GM23338 (cell line): Measurements from ENCODE around the gene MBTPS2. TPM values are rescaled to one million over a fixed set of nuclear protein-coding genes. Genes with fewer than 3 reads are reported as not detected.

ENCODE experiments used
- ATAC-seq: fragments of 200-7000 bp; cut with Tn5 transposase; 3 replicates; pipeline ENCODE4 v1.9.1; 2020
- DNase-seq: peaks from one replicate; pipeline ENCODE4 v3.0.0-alpha.2; 2015; ENCODE audit warnings: low spot score
- H2AFZ ChIP-seq: fragments of 200-600 bp; sonication (generic); 2 replicates; pipeline ENCODE4 v1.8.0; 2016; ENCODE audit warnings: antibody characterized with exemption, mild to moderate bottlenecking, moderate library complexity
- H3F3A ChIP-seq: fragments of 200-600 bp; sonication (generic); replicated peaks from 2 replicates; pipeline ENCODE4 v1.8.0; 2017; ENCODE audit warnings: antibody characterized with exemption, mixed run types, low read depth
- H3K27ac ChIP-seq: fragments of 200-600 bp; sonication (generic); 2 replicates; pipeline ENCODE4 v1.6.1; 2016; ENCODE audit warnings: low read depth
- H3K27me3 ChIP-seq: fragments of 200-600 bp; sonication (generic); 2 replicates; pipeline ENCODE4 v1.8.0; 2016; ENCODE audit warnings: mild to moderate bottlenecking, mixed run types, moderate library complexity; ENCODE audit not compliant: insufficient read depth
- H3K36me3 ChIP-seq: fragments of 200-600 bp; sonication (generic); 2 replicates; pipeline ENCODE4 v1.8.0; 2016; ENCODE audit warnings: mild to moderate bottlenecking; ENCODE audit not compliant: insufficient read depth
- H3K4me1 ChIP-seq: fragments of 200-600 bp; sonication (generic); 2 replicates; pipeline ENCODE4 v1.8.0; 2016; ENCODE audit warnings: mild to moderate bottlenecking, moderate library complexity; ENCODE audit not compliant: insufficient read depth
- H3K4me2 ChIP-seq: fragments of 200-600 bp; sonication (generic); 2 replicates; pipeline ENCODE4 v1.7.1; 2017; ENCODE audit warnings: mixed run types
- H3K4me3 ChIP-seq: fragments of 200-600 bp; sonication (generic); 2 replicates; pipeline ENCODE4 v1.6.1; 2016; ENCODE audit warnings: mixed run types
- H3K79me2 ChIP-seq: fragments of 200-600 bp; sonication (generic); replicated peaks from 2 replicates; pipeline ENCODE4 v1.8.0; 2017; ENCODE audit warnings: mild to moderate bottlenecking; ENCODE audit not compliant: insufficient read depth
- H3K9me2 ChIP-seq: fragments of 200-600 bp; sonication (generic); 2 replicates; pipeline ENCODE4 v1.8.0; 2017; ENCODE audit not compliant: insufficient read depth
- H4K20me1 ChIP-seq: fragments of 200-600 bp; sonication (generic); replicated peaks from 2 replicates; pipeline ENCODE4 v1.8.0; 2017; ENCODE audit warnings: mild to moderate bottlenecking; ENCODE audit not compliant: insufficient read depth
- H3K27ac Mint-ChIP-seq: 2 replicates; pipeline ENCODE4 v1.8.0; 2020; ENCODE audit warnings: inconsistent platforms, mild to moderate bottlenecking, moderate library complexity, mixed read lengths
- H3K27me3 Mint-ChIP-seq: 3 replicates; pipeline ENCODE4 v1.8.0; 2022; ENCODE audit warnings: low read depth, mild to moderate bottlenecking, moderate library complexity, mixed read lengths, inconsistent platforms; ENCODE audit not compliant: insufficient read depth, poor library complexity
- H3K36me3 Mint-ChIP-seq: 3 replicates; pipeline ENCODE4 v1.8.0; 2021; ENCODE audit warnings: low read depth, mild to moderate bottlenecking, inconsistent platforms, moderate library complexity, mixed read lengths
- H3K4me1 Mint-ChIP-seq: 3 replicates; pipeline ENCODE4 v1.8.0; 2020; ENCODE audit warnings: mild to moderate bottlenecking, inconsistent platforms, mixed read lengths
- H3K4me3 Mint-ChIP-seq: 3 replicates; pipeline ENCODE4 v1.8.0; 2021; ENCODE audit warnings: moderate library complexity, mild to moderate bottlenecking, inconsistent platforms, mixed read lengths
- H3K9me3 Mint-ChIP-seq: 3 replicates; pipeline ENCODE4 v1.8.0; 2020; ENCODE audit warnings: moderate library complexity, mild to moderate bottlenecking, inconsistent platforms, mixed read lengths
- CREB1 ChIP-seq: fragments of 250-450 bp; sonication (Bioruptor Pico); IDR thresholded peaks from 2 replicates; pipeline ENCODE4 v1.5.0; 2020; ENCODE audit warnings: low read depth, mild to moderate bottlenecking, moderate library complexity
- CTCF ChIP-seq, 2 experiments: fragments of 200-600 bp in 1 of 2; sonication (generic) in 1 of 2; conservative IDR thresholded peaks; 2 replicates each; pipeline versions ENCODE4 v1.5.1 to v1.6.1; 2016 to 2017; ENCODE audit warnings: antibody characterized with exemption in 2 of 2, low read depth in 2 of 2, mild to moderate bottlenecking in 2 of 2, moderate library complexity in 1 of 2
- ETS1 ChIP-seq: IDR thresholded peaks from 2 replicates; pipeline ENCODE4 v1.6.1; 2016; ENCODE audit warnings: antibody characterized with exemption
- EZH2 ChIP-seq: fragments of 200-600 bp; sonication (generic); IDR thresholded peaks from one replicate; pipeline ENCODE4 v1.8.0; 2017; ENCODE audit warnings: antibody characterized with exemption, mild to moderate bottlenecking, low read depth; ENCODE audit not compliant: unreplicated experiment
- EZH2phosphoT487 ChIP-seq: fragments of 200-600 bp; sonication (generic); IDR thresholded peaks from one replicate; pipeline ENCODE4 v1.8.1; 2018; ENCODE audit warnings: antibody characterized with exemption; ENCODE audit not compliant: unreplicated experiment
- JUNB ChIP-seq: IDR thresholded peaks from one replicate; pipeline ENCODE4 v1.6.1; 2016; ENCODE audit warnings: antibody characterized with exemption; ENCODE audit not compliant: unreplicated experiment
- NANOG ChIP-seq: IDR thresholded peaks from 2 replicates; pipeline ENCODE4 v1.6.1; 2016; ENCODE audit warnings: antibody characterized with exemption, borderline replicate concordance
- POLR2AphosphoS5 ChIP-seq: IDR thresholded peaks from 2 replicates; pipeline ENCODE4 v1.6.1; 2016; ENCODE audit warnings: antibody characterized with exemption, low read depth
- REST ChIP-seq: IDR thresholded peaks from one replicate; pipeline ENCODE4 v1.6.1; 2018; ENCODE audit warnings: antibody characterized with exemption; ENCODE audit not compliant: unreplicated experiment
- STAT1 ChIP-seq: IDR thresholded peaks from one replicate; pipeline ENCODE4 v1.6.1; 2016; ENCODE audit warnings: antibody characterized with exemption; ENCODE audit not compliant: unreplicated experiment
- ZNF114 ChIP-seq: fragments of 250-450 bp; sonication (Bioruptor Pico); IDR thresholded peaks from 2 replicates; pipeline ENCODE4 v1.5.0; 2020; ENCODE audit warnings: mild to moderate bottlenecking, moderate library complexity
- ZNF331 ChIP-seq: fragments of 250-450 bp; sonication (Bioruptor Pico); IDR thresholded peaks from 2 replicates; pipeline ENCODE4 v1.5.0; 2020; ENCODE audit warnings: low read depth, mild to moderate bottlenecking, moderate library complexity
- ZNF462 ChIP-seq: fragments of 250-450 bp; sonication (Bioruptor Pico); IDR thresholded peaks from 2 replicates; pipeline ENCODE4 v1.5.0; 2020; ENCODE audit warnings: mild to moderate bottlenecking, moderate library complexity
- polyA plus RNA-seq: library from polyadenylated mRNA; unstranded; fragments of >200 nt; fragmentation: Nextera tagmentation; extraction: Ambion mirVana; gene quantifications from 2 replicates; pipeline ENCODE4 v1.2.1, GENCODE V29; 2016
- total RNA-seq: library from RNA; depleted of rRNA; stranded (reverse); fragments of >200 nt; shearing (Covaris generic); gene quantifications from 2 replicates; pipeline ENCODE4 v1.2.3, GENCODE V29; 2014

Gene MBTPS2
- total and polyA plus RNA-seq, 2 experiments from 2014 or later: 3.2 to 7.8 TPM

GRCh38 chrX:21843179-21843578 is 3.8 kb downstream of the MBTPS2 start:
- Histone ChIP-seq H3F3A (no peaks in the 10 kb centered on the region), H2AFZ (no peak overlapping the region), H3K4me1 (peaks cover 4% of the 10 kb centered on the region), H3K4me2 (no peak overlapping the region), H4K20me1 (no peaks in the 10 kb centered on the region), H3K4me3 (no peak overlapping the region), H3K27me3 (no peaks in the 10 kb centered on the region), H3K36me3 (no peaks in the 10 kb centered on the region), H3K9me2 (no peaks in the 10 kb centered on the region), H3K79me2 (peaks cover 11% of the 10 kb centered on the region; the same call in 1 of the 2 replicates), H3K27ac (no peak overlapping the region)
- Mint-ChIP-seq H3K36me3 (peaks cover 20% of the 10 kb centered on the region), H3K4me1 (no peaks in the 10 kb centered on the region; the same call in 2 of the 3 replicates), H3K4me3 (no peak overlapping the region), H3K9me3 (no peaks in the 10 kb centered on the region), H3K27ac (no peak overlapping the region), H3K27me3 (peaks cover 2% of the 10 kb centered on the region)
- DNase-seq: no peak
- TF ChIP-seq NANOG (no peak), ZNF331 (no peak), EZH2 (no peak), REST (no peak), ETS1 (no peak), STAT1 (no peak), CREB1 (CRISPR knock-in tag) (no peak), JUNB (no peak), ZNF462 (no peak), EZH2phosphoT487 (no peak), ZNF114 (no peak), CTCF (conservative IDR thresholded peaks at IDR 0.05; ENCODE audit: low read depth in 2 of 2) (no peak), POLR2AphosphoS5 (no peak)
- ATAC-seq: no peak
